ENCODE results near the gene MANBA. TPM values are rescaled to one million over a fixed set of nuclear protein-coding genes. Genes with fewer than 3 reads are reported as not detected.

Gene MANBA
- total RNA-seq, 1 donor from 2014 or later, result 44.5 TPM

DNA sequence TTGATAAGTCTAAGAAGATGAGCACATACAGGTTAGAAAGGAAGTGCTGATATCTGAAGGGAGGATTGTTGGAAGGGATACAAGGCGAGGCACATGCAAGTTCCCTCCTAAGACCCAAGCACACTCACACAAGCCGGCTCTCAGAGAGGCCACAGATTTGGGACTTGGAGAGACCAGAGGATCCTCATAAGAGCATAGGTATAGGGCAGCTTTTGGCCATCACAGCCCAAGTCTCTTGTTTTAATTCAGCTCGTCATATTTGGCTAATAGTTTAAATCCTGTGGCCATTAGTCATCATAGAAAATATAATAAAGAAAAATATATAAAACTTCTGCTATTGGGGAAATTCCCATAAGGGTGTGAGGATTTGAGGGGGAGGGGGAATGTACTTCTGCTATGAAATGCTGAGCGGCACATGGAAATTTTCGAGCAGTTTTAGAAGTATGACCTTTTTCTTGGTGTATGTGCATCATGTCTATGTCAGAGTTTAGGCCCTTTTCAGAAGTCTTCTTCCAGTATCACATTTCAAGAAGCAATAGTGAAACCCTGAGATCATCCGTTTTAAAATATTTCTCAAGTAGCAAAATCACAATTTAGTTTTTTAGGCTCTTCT is 161.9 kb downstream of the MANBA start:
- peak; percentile 13 for DNase-seq (ENCODE audit: low read depth)

GRCh38 chr4:102598086-102598761 is 162.5 kb downstream of the MANBA start:
- peak; percentile 67 for DNase-seq (ENCODE audit: low read depth)

GRCh38 chr4:102596532-102596931 is 164.2 kb downstream of the MANBA start:
- no peak for DNase-seq (ENCODE audit: low read depth)

GRCh38 chr4:102594000-102594399 is 166.8 kb downstream of the MANBA start:
- no peak for DNase-seq (ENCODE audit: low read depth)

- DNase-seq (ENCODE audit: low read depth), result no peak
Measured at GRCh38 chr4:102593147-102593546, 167.6 kb downstream of the MANBA start.

DNA sequence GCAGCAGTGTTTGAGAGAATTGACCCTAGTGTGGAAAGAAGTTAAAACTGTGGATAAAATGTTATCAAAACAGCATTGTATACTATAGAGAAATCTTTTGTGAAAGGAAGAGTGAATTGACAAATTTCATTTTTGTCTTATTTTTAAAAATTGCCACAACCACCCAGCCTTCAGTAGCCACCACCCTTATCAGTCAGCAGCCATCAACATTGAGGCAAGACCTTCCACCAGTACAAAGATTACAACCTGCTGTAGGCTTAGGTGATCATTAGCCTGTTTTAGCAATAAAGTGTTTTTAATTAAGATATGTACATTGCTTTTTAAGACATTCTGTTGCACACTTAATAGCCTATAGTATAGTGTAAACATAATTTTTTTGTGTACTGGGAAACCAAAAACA is 168.5 kb downstream of the MANBA start:
- DNase-seq (ENCODE audit: low read depth), result no peak

- no peak for DNase-seq (ENCODE audit: low read depth)
Measured at GRCh38 chr4:102589743-102590142, 171.0 kb downstream of the MANBA start.

- DNase-seq (ENCODE audit: low read depth), result no peak
Measured at GRCh38 chr4:102586644-102587021, 174.1 kb downstream of the MANBA start.

DNA sequence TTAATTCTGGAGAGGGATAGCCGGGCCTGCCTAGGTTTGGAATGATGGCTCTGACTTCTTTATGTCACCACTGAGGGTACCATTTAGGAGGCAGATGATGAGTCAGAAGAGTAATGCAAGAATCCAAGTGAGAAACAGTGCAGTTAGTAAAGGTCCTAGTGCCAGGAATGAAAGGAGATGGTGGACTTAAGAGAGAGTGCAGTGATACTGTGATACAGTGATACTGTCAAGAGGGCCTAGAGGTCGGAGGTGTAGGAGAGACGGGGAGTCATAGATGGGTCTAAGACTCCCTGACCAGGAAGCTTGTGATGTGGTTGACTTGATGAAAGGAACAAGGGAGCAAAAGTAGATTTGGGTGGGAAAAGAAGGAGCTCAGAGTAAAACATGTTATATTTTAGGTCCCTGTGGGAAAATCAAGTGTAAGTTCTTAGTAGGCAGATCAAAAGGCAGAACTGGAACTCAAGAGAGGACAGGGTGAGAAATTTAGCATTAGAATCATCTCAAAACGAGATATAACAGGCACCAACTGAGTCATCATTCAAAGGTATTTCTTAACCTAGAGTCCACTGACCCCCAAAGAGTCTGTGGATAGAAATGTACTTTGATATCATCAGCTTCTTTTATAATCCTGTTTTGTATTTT is 174.6 kb downstream of the MANBA start:
- DNase-seq (ENCODE audit: low read depth), result no peak

DNA sequence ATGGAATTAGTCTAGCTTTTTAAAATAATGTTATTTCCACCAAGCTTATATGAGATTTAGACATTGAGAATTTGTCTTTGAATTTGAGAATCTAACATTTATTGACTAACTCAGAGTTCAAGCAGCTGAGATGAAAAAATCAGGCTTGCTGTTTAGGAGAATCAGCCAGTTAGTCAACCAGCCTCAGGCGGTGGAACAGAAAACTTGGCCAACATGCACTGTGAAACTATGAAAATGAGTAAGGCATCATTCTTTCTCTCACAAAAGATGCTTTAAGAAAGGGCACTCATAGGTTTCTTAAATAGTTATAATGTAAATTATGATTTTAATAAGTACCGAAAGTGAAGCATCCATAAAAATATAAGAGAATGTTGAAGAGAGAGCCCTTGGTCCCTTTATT is 175.4 kb downstream of the MANBA start:
- no peak for DNase-seq (ENCODE audit: low read depth)

- DNase-seq (ENCODE audit: low read depth), result no peak
Measured at GRCh38 chr4:102584091-102584490, 176.7 kb downstream of the MANBA start.

Other genes with a start within 250 kb of the MANBA start
- gene UBE2D3, start 66.6 kb upstream of the MANBA start, total RNA-seq, result 447 and 572 TPM in 2 replicates
- 39.0 and 39.5 TPM in 2 replicates for gene CISD2, start 108.0 kb upstream of the MANBA start, total RNA-seq